NOMO-1 treated with DMSO at 0.1 percent for 48 hours (cell line): Measurements from ENCODE around the gene ZNF473.
"Not testable (repeated sequence)": the region's sequence is repeated elsewhere in the genome, so short reads cannot be mapped to it uniquely, and the experiment has no call there.

ENCODE experiments used
- DNase-seq: peaks from one replicate; lab custom pipeline; 2025; ENCODE audit not compliant: unreplicated experiment; lab: John Stamatoyannopoulos, UW

Gene ZNF473

DNA sequence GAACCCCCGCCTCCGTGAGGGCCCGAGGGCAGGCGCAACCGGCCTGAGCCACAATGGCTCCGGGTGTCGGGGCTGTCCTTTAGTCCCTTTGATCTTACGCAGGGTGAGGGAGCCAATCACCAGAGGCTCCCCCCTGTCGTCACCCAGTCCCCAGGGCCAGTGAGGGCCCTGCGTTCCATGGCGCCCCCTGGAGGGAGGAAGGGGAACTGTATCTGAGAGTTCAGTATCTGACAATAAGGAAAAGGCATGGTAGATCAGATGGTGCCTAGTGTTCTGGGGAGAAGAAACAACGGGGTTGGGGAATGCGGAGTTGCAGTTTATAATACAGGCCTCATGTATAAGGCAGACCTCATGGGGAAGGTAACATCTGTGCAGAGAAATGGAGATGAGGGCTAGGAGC lies 72.1 kb downstream of the ZNF473 start:
- DNase-seq, result not testable (repeated sequence)

DNA sequence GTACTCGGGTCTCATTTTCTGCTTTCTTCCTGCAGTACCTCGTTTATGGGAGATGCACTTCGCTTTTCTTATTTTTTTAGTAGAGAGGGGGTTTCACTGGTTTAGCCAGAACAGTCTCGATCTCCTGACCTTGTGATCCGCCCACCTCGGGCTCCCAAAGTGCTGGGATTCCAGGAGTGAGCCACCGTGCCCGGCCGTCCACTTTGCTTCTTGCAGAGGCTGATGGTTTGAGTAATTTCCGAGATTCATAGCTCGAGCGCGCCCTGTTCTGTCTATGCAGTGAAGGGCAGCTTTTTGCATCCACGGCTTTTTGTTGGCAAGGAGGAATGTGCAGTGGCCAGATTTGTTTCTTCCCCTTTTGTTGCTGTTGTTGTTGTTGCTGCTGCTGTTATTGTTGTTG lies 73.1 kb downstream of the ZNF473 start:
- DNase-seq, result not testable (repeated sequence)

GRCh38 chr19:50099696-50100095 lies 73.9 kb downstream of the ZNF473 start:
- DNase-seq, result not testable (repeated sequence)

DNA sequence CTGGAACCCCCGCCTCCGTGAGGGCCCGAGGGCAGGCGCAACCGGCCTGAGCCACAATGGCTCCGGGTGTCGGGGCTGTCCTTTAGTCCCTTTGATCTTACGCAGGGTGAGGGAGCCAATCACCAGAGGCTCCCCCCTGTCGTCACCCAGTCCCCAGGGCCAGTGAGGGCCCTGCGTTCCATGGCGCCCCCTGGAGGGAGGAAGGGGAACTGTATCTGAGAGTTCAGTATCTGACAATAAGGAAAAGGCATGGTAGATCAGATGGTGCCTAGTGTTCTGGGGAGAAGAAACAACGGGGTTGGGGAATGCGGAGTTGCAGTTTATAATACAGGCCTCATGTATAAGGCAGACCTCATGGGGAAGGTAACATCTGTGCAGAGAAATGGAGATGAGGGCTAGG lies 75.1 kb downstream of the ZNF473 start:
- not testable (repeated sequence) for DNase-seq
